SK-N-MC (cell line): ENCODE results near the gene WDFY3.

Experiments
- EZH2 ChIP-seq: fragments of 200-600 bp; sonication (generic); IDR thresholded peaks from one replicate; pipeline ENCODE4 v1.6.1; 2017; ENCODE audit warnings: antibody characterized with exemption
- FOXP2 ChIP-seq: optimal IDR thresholded peaks from 2 replicates; pipeline ENCODE3; 2011; ENCODE audit warnings: mild to moderate bottlenecking, moderate library complexity; ENCODE audit not compliant: insufficient read depth; ENCODE audit errors: extremely low read length, control extremely low read depth
- POLR2AphosphoS5 ChIP-seq: IDR thresholded peaks from 2 replicates; pipeline ENCODE4 v1.6.1; 2012; ENCODE audit warnings: mild to moderate bottlenecking, low read depth, low read length, borderline replicate concordance

DNA sequence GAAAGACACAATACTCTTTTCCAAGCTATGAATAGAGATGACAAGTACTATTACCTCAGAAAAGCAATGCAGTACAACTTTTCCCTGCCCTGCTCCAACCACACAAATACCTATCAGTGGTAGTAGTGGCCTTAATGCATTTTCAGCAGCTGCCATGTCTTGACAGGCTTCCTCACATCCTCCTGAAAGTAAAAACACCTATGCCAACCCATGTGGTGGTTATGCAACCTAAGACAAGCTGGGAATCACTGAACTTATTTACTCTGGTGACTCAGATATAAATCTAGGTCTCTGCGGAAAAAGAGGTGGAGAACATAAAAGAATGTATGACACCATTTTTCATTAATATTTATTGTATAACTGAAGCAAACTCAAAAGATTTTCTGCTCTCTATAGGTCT lies 14.5 kb downstream of the WDFY3 start:
- TF ChIP-seq EZH2: no peak
- TF ChIP-seq POLR2AphosphoS5: no peak
- no peak for TF ChIP-seq FOXP2
